ENCODE data around the gene C19orf53.
"Not testable (repeated sequence)": the region's sequence is repeated elsewhere in the genome, so short reads cannot be mapped to it uniquely, and the experiment has no call there.

C19orf53 gene

DNA sequence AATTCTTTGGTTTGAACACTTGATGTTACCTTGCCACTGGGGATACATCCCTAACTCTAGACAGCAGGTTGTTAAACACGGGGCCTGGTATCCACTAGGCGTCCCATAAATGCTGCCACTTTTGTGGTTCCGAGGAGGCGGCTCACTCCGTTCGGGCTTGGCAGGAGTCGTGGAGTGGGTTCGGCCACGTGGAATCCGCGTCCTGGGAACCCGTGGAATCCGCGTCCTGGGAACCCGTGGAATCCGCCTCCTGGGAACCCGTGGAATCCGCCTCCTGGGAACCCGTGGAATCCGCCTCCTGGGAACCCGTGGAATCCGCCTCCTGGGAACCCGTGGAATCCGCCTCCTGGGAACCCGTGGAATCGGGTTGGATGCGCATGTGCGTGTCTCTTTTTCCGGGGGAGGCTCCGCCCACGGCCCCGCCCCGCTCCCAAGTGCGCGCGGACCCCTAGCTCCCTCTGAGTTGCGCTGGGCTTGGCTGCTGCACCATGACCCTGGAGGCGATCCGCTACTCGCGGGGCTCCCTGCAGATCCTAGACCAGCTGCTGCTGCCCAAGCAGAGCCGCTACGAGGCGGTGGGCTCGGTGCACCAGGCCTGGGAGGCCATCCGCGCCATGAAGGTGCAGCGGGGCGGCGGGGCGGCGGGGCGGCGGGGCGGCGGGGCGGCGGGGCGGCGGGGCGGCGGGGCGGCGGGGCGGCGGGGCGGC, 10.0 kb upstream of the C19orf53 start, which contains the start of gene MRI1:
Gene MRI1 (plus strand): TSS at position 422 of the 707 bp plus-strand sequence. CDS start 67 bp downstream, at position 489.
- no peak for DNase-seq (ENCODE audit: low read depth, low spot score)

DNA sequence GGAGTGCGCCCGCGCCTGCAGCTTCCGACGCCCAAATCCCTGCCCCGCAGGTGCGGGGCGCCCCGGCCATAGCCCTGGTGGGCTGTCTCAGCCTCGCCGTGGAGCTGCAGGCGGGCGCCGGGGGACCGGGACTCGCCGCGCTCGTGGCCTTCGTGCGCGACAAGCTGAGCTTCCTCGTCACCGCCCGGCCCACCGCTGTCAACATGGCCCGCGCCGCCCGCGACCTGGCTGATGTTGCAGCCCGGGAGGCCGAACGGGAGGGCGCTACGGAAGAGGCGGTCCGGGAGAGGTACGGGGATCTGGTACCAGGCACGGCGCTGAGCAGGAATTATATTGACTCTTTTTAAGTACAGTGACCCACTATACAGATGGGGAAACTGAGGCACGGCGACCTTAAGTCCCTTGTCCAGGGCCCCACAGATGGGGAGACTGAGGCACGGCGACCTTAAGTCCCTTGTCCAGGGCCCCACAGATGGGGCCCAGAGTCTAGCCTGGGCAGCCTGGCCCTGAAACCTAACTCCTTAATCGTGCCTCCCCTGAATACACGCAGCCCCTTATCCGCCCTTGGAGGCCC, 9.3 kb upstream of the C19orf53 start:
- DNase-seq (ENCODE audit: low read depth, low spot score): no peak

DNA sequence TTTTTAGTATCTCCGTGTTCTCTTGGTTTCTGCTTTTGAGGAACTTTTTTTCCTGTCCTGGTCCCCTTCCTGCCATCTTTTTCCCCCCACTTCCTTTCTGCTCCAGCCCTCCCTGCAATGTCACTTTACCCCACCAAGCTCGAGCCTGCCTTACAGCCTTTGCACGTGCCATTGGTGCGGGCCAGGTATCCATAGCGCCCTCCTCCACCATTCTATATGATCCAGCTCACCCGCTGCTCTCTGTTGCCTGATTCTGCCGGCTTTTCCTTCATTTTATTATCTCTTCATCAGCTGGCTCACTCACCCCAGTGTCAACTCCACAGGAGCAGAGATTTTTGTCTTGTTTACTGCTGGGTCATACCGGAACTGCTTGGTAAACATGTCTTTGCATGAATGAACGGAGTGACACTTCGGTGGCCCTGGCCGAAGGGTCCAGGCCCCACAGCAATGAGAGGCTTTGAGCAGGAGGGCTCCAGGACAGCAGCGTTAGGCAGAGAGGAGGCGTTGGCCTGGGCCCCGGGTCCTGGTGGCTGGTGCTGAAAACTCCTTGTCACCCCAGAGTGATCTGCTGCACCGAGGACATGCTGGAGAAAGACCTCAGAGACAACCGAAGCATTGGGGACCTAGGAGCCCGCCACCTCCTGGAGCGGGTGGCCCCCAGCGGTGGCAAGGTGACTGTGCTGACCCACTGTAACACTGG, 8.7 kb upstream of the C19orf53 start:
- no peak for DNase-seq (ENCODE audit: low read depth, low spot score)

DNA sequence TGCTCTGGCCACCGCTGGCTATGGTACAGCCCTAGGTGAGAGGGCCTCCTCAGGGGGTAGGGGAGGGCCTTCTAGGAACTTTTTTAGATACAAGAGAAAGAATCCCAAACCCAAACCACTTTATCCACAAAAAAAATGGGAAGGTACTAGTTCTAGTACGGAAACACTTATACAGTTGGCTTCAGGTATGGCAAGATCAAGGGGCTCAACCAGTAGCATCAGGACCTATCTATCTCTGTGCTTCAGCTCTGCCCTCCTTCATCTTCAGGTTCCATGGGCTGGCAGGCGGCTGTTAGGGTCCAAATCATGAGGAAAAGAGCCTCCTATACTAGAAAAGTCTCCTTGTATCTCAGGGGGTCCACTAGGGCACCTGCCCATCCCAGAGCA, 8.2 kb upstream of the C19orf53 start:
- DNase-seq (ENCODE audit: low read depth, low spot score): no peak

DNA sequence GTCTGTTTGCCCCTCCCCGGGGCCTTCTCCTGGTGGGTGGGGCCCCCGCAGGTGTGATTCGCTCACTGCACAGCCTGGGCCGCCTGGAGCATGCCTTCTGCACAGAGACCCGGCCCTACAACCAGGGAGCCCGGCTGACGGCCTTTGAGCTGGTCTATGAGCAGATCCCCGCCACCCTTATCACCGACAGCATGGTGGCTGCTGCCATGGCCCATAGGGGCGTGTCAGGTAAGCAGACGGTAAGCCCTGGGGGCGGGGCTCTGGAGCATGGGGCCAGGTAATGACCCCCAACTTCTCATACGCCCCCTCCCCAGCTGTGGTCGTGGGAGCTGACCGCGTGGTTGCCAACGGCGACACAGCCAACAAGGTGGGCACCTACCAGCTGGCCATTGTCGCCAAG, 5.7 kb upstream of the C19orf53 start:
- no peak for DNase-seq (ENCODE audit: low read depth, low spot score)

DNA sequence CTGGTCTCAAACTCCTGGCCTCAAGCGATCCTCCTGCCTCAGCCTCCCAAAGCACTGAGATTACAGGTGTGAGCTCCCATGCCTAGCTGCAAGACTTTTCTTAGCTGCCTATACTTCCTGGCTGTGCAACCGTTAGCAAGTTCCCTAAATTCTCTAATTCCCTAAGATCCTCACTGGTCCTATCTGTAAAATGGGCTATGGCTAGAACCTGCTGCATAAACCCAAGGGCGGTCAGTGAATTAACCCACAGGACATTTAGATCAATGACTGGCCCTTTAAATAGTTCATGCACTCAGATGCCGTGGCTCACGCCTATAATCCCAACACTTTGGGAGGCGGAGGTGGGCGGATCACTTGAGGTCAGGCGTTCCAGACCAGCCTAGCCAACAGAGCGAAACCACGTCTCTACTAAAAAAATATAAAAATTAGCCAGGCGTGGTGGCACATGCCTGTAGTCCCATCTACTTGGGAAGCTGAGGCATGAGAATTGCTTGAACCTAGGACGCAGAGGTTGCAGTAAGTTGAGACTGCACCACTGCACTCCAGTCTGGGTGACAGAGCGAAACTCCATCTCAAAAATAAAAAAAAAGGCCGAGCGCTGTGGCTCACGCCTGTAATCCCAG, 4.1 kb upstream of the C19orf53 start:
- DNase-seq (ENCODE audit: low read depth, low spot score): no peak

DNA sequence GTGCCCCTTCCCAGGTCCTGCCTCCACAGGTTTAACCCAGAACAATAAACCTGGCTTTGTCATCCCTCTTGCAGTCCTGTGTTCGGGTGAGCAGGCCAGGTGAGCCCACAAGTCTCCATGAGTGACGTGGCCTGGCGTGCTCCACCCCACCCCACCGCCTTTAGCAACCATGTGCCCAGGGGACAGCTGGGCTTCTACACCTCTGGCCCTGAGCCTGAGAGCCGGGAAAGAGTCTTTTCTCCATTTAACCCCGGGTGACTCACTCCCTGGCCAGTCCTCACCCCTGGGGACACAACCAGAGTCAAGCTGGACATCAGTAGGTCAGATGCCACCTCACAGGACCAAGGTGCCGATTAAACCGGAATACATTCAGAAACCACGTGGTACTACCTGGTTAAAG, 4.1 kb downstream of the C19orf53 start:
- DNase-seq (ENCODE audit: low read depth, low spot score): no peak

DNA sequence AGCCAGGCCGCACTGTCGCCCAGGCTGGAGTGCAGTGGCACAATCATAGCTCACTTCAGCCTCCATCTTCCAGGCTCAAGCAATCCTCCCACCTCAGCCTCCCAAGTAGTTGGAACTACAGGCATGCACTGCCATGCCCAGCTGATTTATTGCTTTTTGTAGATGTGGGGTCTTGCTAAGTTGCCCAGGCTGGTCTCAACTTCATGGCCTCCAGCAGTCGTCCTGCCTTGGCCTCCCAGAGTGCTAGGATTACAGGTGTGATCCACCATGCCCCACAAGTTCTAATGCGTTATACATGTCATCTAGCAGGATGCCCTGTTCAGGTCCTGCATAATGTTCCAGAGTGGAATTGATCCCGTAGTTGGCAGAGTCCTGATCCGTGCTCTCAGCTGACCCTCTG, 4.6 kb downstream of the C19orf53 start:
- no peak for DNase-seq (ENCODE audit: low read depth, low spot score)

DNA sequence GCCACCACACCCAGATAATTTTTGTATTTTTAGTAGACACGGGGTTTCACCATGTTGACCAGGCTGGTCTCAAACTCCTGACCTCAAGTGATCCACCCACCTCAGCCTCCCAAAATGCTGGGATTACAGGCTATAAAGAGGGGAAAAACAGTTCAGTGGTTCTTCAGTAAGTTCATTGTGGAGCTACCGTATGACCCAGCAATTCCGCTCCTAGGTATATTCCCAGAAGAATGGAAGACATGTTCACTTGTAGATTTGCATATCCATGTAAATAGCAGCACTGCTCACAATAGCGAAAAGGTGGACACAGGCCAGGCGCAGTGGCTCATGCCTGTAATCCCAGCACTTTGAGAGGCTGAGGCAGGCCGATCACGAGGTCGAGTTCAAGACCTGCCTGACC, 5.5 kb downstream of the C19orf53 start:
- DNase-seq (ENCODE audit: low read depth, low spot score): not testable (repeated sequence)

DNA sequence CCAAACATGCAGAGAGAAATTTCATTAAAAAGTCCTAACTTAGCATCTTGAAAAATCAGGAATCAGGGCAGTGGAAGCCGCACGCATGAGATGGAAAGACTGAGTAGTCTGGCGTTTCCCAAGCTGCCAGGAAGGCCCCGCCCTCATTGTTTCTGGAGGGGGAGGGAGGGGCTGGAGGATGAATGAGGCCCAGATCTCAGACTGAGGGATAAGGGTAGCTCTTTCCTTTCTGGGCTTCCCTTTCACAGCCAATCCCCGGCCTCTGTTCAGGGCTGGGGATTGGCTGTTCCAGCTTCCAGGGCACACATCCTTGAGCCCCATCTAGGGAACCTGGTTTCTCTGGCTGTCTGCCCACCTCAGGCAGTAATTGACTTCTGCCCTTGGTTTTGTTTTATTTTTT, 7.3 kb downstream of the C19orf53 start:
- DNase-seq (ENCODE audit: low read depth, low spot score): peak; percentile 35

DNA sequence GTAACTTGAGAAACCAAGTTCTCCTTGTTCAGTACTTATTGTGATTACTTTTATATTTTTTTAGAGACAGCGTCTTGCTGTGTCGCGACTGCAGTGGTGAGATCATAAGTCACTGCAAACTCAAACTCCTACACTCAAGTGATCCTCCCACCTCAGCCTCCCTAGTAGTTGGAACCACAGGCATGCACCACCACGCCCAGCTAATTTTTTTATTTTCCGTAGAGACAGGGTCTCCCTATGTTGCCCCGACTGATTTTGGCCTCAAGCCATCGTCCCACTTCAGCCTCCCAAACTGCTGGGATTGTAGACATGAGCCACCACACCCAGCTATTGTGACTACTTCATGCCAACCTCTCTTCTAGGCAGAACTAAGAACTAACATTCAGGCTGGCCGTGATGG, 8.3 kb downstream of the C19orf53 start:
- no peak for DNase-seq (ENCODE audit: low read depth, low spot score)

DNA sequence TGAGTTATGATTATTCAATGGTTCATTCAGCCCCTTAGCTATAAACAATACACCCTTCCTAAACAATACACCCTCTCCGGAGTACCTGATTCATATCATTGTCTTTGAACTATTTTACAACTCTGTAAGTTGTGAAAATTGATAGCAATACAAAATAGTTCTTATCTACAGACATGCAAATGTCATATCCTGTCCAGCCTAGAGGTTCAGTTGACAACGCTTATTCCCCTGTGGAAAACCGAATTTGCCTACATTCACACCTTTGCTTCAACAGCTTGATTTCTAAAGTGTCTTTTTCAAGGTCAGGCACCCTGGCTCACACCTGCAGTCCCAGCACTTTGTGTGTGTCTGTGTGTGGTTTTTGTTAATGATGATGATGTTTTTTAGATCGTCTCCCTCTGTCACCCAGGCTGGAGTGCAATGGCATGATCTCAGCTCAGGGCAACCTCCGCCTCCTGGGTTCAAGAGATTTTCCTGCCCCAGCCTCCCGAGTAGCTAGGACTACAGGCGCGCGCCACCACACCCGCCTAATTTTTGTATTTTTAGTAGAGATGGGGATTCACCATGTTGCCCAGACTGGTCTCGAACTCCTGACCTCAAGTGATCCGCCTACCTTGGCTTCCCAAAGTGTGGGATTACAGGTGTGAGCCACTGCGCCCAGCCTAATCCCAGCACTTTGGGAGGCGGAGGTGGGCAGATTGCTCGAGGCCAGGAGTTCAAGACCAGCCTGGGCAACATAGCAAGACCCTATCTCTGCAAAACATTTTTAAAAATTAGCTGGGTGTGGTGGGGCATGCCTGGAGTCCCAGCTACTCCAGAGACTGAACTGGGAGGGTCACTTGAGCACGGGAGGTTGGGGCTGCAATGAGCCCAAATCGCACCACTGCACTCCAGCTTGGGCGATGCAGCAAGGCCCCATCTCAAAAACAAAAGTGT, 9.6 kb downstream of the C19orf53 start:
- DNase-seq (ENCODE audit: low read depth, low spot score): no peak

DNA sequence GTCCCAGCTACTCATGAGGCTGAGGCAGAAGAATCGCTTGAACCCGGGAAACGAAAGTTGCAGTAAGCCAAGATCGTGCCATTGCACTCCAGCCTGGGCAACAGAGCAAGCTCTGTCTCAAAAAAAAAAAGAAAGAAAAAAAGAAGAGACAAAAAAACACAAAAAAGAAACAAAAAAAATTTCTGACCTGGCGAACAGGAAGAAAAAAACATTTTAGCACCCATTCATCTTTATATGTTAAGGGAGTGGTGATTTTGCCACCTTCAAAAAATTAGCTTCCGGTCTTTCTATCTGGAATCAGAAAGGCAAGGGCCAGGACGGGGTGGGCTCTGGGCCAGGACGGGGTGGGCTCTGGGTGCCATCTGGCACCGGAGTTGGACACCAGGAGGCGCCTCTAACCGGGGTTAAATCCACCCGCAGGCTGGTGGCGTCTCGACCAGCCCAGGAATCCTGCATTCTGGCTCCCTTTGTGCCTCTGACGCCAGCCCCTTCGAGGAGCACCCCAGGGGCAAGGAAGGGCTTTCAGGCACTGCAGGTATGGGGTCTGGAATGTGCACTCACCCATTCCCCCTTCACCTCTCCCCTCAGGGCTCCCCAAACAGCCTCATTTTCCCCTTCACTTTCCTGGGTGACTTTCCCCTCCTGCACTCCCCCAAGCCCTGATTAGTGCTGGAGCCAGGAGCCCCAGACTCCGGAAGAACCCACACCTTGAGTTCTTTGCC, 10.6 kb downstream of the C19orf53 start:
- peak; percentile 40 for DNase-seq (ENCODE audit: low read depth, low spot score)

DNA sequence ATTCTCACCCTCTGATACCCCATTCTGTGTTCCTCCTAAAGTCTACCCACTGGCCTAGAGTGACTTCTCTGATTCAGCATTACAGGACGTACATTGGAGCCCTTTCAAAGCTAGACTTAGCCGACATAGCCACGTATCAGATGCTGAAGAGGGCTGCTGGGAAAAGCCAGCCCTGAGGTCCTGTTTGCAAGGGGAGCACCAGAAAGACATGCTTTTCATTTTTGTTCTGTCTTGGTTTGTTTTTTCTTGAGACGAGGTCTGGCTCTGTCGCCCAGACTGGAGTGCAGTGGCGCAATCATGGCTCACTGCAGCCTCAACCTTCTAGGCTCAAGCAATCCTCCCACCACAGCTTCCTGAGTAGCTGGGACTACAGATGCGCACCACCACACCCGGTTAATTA, 14.7 kb downstream of the C19orf53 start:
- no peak for DNase-seq (ENCODE audit: low read depth, low spot score)

DNA sequence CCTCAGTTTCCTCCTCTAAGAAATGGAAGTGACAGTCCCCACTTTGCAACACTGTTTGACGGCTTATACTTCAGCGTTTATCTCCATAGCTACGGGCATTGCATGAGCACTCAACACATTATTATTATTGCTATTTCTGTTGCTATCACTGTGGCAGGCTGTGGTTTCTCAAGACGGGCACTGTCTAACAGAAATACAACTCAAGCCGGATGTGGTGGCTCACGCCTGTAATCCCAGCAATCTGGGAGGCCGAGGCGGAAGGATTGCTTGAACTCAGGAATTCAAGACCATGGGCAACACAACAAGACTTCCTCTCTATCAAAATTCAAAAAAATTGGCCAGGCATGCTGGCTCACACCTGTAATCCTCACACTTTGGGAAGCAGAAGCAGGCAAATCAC, 16.1 kb downstream of the C19orf53 start:
- DNase-seq (ENCODE audit: low read depth, low spot score): no peak

DNA sequence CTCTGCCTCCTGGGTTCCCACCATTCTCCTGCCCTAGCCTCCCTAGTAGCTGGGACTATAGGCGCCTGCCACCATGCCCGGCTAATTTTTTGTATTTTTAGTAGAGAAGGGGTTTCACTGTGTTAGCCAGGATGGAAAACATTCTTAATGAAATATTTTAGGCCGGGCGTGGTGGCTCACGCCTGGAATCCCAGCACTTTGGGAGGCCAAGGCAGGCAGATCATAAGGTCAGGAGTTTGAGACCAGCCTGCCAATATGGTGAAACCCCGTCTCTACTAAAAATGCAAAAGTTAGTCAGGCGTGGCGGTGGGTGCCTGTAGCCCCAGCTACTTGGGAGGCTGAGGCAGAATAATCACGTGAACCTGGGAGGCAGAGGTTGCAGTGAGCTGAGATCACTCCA, 19.1 kb downstream of the C19orf53 start:
- DNase-seq (ENCODE audit: low read depth, low spot score): not testable (repeated sequence)

DNA sequence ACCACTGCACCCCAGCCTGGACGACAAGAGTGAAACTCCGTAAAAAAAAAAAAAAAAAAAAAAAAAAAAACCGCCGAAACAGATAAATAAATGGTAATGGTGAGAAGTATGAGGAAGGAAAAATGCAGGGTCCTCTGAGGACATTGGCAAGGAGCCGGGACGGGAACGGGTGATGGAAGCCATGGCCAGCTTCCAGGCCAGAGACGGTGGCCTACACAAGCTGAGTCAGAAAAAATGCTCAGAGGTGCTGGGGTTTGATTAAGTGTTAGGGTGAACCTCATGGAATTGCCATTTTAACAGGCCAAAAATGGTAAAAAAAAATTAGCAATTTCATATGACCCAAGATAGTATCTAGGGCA, 20.1 kb downstream of the C19orf53 start:
- no peak for DNase-seq (ENCODE audit: low read depth, low spot score)

DNA sequence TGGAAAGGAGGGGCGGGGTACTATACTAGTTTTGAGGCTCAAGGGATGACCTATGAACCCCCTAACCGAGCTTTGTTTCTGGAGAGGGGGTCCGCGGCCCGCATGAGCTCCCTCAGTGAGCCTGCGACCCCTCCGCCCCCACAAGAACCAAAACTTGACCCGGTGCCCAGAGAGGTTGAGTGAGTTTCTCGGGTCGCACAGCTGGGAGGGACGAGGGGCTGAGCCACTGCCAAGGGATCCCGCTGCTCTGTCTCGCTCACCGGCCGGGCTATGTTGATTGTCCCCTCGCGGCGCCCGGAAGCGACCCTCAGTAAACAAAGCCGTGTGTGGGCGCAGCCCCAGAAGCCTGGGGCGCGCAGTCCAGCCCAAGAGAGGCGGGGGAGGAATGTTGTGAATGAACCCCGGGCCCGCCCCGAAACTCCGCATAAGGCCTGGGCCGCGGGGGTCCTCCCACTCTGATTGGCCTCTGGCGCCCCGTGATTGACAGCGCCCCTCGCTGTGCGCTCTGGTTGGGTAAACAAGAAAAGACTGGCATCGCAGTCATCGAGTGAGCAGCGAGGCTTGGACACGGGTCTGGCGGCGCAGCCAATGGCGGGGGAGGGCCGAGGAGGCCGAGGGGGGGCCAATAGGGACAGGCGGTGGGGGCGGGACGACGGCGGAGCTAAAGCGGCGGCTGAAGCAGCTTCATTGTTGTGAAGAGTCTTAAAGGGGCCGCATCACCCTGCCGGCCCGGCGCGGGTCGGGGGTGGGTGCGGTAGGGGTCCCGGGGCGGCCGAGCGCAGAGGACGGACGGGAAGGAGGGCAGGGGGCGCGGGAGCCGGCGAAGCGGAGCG, 20.7 kb downstream of the C19orf53 start, which contains the start of gene ZSWIM4:
Gene ZSWIM4 (plus strand): TSS at position 687 of the 833 bp plus-strand sequence. CDS start 206 bp downstream, outside the sequence.
- peak; percentile 98 for DNase-seq (ENCODE audit: low read depth, low spot score)

DNA sequence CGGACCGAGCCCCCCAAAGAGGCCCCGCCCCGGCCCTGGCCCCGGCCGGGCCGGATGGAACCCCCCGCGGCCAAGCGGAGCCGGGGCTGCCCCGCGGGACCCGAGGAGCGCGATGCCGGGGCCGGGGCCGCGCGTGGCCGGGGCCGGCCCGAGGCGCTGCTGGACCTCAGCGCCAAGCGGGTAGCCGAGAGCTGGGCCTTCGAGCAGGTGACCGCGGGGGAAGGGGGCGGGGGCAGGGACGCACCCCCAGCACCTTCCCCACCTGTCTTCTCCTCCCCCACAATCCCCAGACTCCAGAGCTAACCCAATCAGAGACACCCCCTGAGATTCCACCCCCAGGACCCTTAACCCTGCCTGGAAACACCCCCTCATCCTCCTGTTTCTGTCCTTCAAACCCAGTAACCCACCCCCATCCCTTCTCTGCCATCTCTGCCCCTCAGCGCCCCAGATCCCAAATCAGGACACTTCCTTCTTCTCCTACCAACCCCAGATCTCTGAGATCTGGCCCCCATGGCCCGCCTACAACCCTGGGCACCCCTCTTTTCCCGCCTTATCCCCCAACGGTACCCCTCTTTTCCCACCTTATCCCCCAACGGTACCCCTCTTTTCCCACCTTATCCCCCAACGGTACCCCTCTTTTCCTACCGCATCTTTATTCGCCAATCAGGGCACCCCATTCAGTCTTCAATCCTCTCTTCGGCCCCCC, 21.5 kb downstream of the C19orf53 start:
- DNase-seq (ENCODE audit: low read depth, low spot score): no peak

Data from iPS DF 19.7 (cell line).